Measurements from ENCODE around the gene LAMA5. TPM values are rescaled to one million over a fixed set of nuclear protein-coding genes. Genes with fewer than 3 reads are reported as not detected.

Gene LAMA5
- total RNA-seq, 1 donor from 2014 or later = 150 TPM

DNA sequence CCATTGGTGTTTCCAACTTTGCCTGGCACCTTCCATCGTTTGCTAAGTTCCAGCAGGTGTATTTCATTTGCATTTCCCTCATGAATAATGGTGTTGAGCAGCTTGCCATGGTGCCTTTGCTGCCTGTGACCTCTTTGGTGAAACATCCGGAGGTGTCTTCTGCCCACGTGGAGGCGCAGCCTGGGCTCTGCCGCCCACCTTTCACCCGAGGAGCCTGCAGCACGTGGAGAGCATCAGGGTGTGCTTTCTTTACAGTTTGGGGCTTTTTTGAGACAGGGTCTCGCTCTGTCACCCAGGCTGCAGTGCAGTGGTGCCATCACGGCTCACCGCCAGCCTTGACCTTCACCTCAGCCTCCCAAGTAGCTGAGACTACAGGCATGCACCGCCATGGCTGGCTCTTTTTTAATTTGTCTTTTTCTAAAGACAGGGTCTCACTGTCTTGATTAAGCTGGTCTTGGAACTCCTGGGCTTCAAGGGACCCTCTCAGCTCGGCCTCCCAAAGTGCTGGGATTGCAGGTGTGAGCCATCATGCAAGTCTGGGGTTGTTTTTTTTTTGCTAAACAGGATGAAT is 67.4 kb downstream of the LAMA5 start:
- Histone ChIP-seq H3K4me3 (no peak overlapping the region), H3K4me1 (peaks cover 14% of the 10 kb centered on the region), H3K36me3 (peaks cover 0 to 19% of the 10 kb centered on the region in 2 donors), H3K9me3 (no peaks in the 10 kb centered on the region), H3K27ac (no peak overlapping the region), H3K27me3 (no peaks in the 10 kb centered on the region)
- intact Hi-C loops (cut with DNase I) = loop anchor here (5.0 to 10.0 kb wide), 2 partner anchors 88 to 495 kb away; partner anchors contain the start of genes MRGBP and RPS21
- DNase-seq (ENCODE audit: extremely low spot score in 2 of 2) = no peak
- TF ChIP-seq, protein P1, sequence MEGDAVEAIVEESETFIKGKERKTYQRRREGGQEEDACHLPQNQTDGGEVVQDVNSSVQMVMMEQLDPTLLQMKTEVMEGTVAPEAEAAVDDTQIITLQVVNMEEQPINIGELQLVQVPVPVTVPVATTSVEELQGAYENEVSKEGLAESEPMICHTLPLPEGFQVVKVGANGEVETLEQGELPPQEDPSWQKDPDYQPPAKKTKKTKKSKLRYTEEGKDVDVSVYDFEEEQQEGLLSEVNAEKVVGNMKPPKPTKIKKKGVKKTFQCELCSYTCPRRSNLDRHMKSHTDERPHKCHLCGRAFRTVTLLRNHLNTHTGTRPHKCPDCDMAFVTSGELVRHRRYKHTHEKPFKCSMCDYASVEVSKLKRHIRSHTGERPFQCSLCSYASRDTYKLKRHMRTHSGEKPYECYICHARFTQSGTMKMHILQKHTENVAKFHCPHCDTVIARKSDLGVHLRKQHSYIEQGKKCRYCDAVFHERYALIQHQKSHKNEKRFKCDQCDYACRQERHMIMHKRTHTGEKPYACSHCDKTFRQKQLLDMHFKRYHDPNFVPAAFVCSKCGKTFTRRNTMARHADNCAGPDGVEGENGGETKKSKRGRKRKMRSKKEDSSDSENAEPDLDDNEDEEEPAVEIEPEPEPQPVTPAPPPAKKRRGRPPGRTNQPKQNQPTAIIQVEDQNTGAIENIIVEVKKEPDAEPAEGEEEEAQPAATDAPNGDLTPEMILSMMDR (IDR thresholded peaks at IDR 0.05) = no peak
- TF ChIP-seq POLR2AphosphoS5 (IDR thresholded peaks at IDR 0.05; ENCODE audit: insufficient read depth in 1 of 2, low read depth in 1 of 2) = no peak
- TF ChIP-seq POLR2A (IDR thresholded peaks at IDR 0.05) = no peak

DNA sequence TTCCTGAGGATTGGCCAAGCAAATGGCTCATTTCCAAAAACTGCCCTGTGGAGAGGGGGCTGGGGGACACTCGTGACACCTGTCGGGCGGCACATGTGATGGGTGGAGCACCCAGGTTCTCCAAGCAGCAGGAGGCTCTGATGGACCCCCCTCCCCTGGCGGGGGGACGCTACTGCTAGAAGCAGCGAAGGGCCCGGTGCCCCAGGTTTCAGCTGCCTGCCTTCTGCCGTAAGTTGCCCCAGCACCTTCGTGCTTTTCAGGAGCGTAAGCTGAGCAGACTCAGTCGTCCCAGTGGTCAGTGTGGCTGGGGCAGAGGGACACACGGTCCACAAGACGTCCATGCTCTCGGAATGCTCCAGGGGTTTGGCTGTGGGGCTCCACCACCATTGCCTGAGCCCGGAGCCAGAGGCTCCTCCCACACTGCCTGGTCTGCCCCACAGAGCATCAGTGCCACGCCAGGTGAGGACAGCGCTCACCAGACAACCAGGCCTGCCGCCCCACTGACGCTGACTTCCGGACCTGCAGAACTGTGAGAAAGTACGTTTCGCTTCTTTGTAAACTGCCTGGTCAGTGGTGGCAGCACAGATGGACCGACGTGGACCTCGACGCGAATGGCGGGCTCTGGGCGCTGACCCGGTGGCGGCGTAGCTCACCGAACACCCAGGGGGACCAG is 68.4 kb downstream of the LAMA5 start:
- no peaks in the 10 kb centered on the region for H3K27me3 ChIP-seq
- peaks cover 0 to 27% of the 10 kb centered on the region in 2 donors for H3K36me3 ChIP-seq
- TF ChIP-seq POLR2AphosphoS5 (IDR thresholded peaks at IDR 0.05; ENCODE audit: insufficient read depth in 1 of 2, low read depth in 1 of 2) = no peak
- TF ChIP-seq, protein P1 (IDR thresholded peaks at IDR 0.05) = no peak
- TF ChIP-seq POLR2A (IDR thresholded peaks at IDR 0.05) = no peak
- no peak for DNase-seq (ENCODE audit: extremely low spot score in 2 of 2)
- intact Hi-C loops (cut with DNase I) = no loop called here
- no peaks in the 10 kb centered on the region for H3K9me3 ChIP-seq
- H3K27ac ChIP-seq = no peak overlapping the region
- no peak overlapping the region for H3K4me3 ChIP-seq
- H3K4me1 ChIP-seq = peaks cover 4% of the 10 kb centered on the region

GRCh38 chr20:62297449-62298227 is 69.5 kb downstream of the LAMA5 start:
- H3K4me3 ChIP-seq = no peak overlapping the region
- no peak for DNase-seq (ENCODE audit: extremely low spot score in 2 of 2)
- peaks cover 0 to 32% of the 10 kb centered on the region in 2 donors for H3K36me3 ChIP-seq
- H3K9me3 ChIP-seq = no peaks in the 10 kb centered on the region
- H3K27ac ChIP-seq = no peak overlapping the region
- no peaks in the 10 kb centered on the region for H3K27me3 ChIP-seq
- intact Hi-C loops (cut with DNase I) = no loop called here
- no peaks in the 10 kb centered on the region for H3K4me1 ChIP-seq
- TF ChIP-seq, protein P1 (IDR thresholded peaks at IDR 0.05) = no peak

DNA sequence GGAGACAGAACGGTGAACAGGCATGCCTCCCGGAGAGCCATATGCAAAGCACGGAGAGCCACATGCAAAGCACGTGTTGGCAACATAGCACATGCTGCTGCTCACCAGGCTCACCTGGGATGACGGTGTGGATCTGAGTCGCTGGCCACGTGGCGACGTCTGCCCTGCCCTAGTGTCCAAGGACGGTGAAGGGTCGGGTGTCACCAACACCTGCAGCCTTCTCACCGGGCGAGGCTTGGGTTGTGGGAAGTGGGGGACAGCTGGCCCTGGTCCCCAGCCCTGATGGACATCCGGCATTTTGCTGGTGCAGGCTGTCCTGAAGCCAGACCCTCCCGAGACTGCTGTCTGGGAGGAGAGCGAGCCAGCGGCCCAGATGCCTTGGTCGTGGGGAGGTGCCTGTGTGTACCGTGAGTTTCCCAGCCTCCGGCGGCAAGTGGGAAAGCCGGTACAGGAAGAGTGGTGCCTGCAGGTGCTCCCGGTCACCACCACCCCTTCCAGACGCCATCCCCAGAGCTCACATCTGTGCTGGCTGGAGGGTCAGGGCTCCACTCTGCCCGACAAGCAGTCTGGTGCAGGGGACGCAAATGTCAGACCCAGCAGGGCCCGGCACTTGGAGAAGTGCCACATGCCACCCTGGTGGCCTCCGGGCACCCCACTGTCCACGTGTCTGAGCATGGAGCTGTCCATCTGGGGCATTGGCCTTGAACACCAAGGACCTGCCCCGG is 70.2 kb downstream of the LAMA5 start:
- DNase-seq (ENCODE audit: extremely low spot score in 2 of 2) = no peak
- TF ChIP-seq, protein P1 (IDR thresholded peaks at IDR 0.05) = no peak
- TF ChIP-seq POLR2A (IDR thresholded peaks at IDR 0.05) = no peak
- no peak for TF ChIP-seq POLR2AphosphoS5 (IDR thresholded peaks at IDR 0.05; ENCODE audit: insufficient read depth in 1 of 2, low read depth in 1 of 2)
- Histone ChIP-seq H3K36me3 (peaks cover 0 to 39% of the 10 kb centered on the region in 2 donors), H3K4me1 (no peaks in the 10 kb centered on the region), H3K9me3 (no peaks in the 10 kb centered on the region), H3K27me3 (no peaks in the 10 kb centered on the region), H3K27ac (no peak overlapping the region), H3K4me3 (no peak overlapping the region)
- intact Hi-C loops (cut with DNase I) = no loop called here

All from vagina (tissue), 2 donors.